ENCODE data around the gene TMEM168.

DNA sequence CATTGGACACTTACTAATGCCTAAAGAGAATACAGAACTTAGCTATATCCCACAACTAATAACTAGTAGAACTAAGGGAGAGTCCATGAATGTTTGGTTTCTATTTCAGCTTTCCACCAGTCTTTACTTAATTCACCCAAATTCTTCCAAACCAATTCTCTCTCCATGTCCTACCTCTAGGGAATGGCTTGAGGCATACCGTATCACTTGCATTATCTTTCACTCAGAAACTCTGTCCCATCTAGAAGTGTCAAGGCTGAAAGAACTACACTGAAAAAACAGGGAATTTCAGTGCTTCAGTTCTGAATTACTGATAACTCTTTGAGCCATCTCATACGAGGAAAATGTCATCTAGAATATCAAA lies 758 bp downstream of the TMEM168 start:
- no peak for TF ChIP-seq POLR2A (IDR thresholded peaks at IDR 0.05)
- TF ChIP-seq, protein P1, sequence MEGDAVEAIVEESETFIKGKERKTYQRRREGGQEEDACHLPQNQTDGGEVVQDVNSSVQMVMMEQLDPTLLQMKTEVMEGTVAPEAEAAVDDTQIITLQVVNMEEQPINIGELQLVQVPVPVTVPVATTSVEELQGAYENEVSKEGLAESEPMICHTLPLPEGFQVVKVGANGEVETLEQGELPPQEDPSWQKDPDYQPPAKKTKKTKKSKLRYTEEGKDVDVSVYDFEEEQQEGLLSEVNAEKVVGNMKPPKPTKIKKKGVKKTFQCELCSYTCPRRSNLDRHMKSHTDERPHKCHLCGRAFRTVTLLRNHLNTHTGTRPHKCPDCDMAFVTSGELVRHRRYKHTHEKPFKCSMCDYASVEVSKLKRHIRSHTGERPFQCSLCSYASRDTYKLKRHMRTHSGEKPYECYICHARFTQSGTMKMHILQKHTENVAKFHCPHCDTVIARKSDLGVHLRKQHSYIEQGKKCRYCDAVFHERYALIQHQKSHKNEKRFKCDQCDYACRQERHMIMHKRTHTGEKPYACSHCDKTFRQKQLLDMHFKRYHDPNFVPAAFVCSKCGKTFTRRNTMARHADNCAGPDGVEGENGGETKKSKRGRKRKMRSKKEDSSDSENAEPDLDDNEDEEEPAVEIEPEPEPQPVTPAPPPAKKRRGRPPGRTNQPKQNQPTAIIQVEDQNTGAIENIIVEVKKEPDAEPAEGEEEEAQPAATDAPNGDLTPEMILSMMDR (IDR thresholded peaks at IDR 0.05) = no peak
